Measurements from ENCODE around the gene SRPK2.

Gene SRPK2

GRCh38 chr7:105087981-105088380 lies 300.7 kb downstream of the SRPK2 start:
- TF ChIP-seq TAF1 (IDR thresholded peaks at IDR 0.05; ENCODE audit: borderline replicate concordance, low read depth, low read length) (no peak), POLR2A (IDR thresholded peaks at IDR 0.05; ENCODE audit: low read depth, low read length) (no peak), POLR2AphosphoS5 (IDR thresholded peaks at IDR 0.05; ENCODE audit: low read depth, low read length) (no peak)
- FAIRE-seq, result no peak
- no peak for DNase-seq (ENCODE audit: insufficient read length)

GRCh38 chr7:105086850-105087249 lies 301.9 kb downstream of the SRPK2 start:
- FAIRE-seq, result no peak
- TF ChIP-seq TAF1 (IDR thresholded peaks at IDR 0.05; ENCODE audit: borderline replicate concordance, low read depth, low read length) (no peak), POLR2AphosphoS5 (IDR thresholded peaks at IDR 0.05; ENCODE audit: low read depth, low read length) (no peak), POLR2A (IDR thresholded peaks at IDR 0.05; ENCODE audit: low read depth, low read length) (no peak)
- no peak for DNase-seq (ENCODE audit: insufficient read length)

GRCh38 chr7:105084581-105084980 lies 304.1 kb downstream of the SRPK2 start:
- DNase-seq (ENCODE audit: insufficient read length) (no peak), FAIRE-seq (no peak)
- TF ChIP-seq TAF1 (IDR thresholded peaks at IDR 0.05; ENCODE audit: borderline replicate concordance, low read depth, low read length) (no peak), POLR2AphosphoS5 (IDR thresholded peaks at IDR 0.05; ENCODE audit: low read depth, low read length) (no peak), POLR2A (IDR thresholded peaks at IDR 0.05; ENCODE audit: low read depth, low read length) (no peak)

- FAIRE-seq (no peak), DNase-seq (ENCODE audit: insufficient read length) (no peak)
- TF ChIP-seq POLR2A (IDR thresholded peaks at IDR 0.05; ENCODE audit: low read depth, low read length) (no peak), POLR2AphosphoS5 (IDR thresholded peaks at IDR 0.05; ENCODE audit: low read depth, low read length) (no peak), TAF1 (IDR thresholded peaks at IDR 0.05; ENCODE audit: borderline replicate concordance, low read depth, low read length) (no peak)
These were observed 309.4 kb downstream of the SRPK2 start for GRCh38 chr7:105079348-105079747.

- DNase-seq (ENCODE audit: insufficient read length), result no peak
- TF ChIP-seq TAF1 (IDR thresholded peaks at IDR 0.05; ENCODE audit: borderline replicate concordance, low read depth, low read length) (no peak), POLR2AphosphoS5 (IDR thresholded peaks at IDR 0.05; ENCODE audit: low read depth, low read length) (no peak), POLR2A (IDR thresholded peaks at IDR 0.05; ENCODE audit: low read depth, low read length) (no peak)
- no peak for FAIRE-seq
These were observed 315.6 kb downstream of the SRPK2 start for GRCh38 chr7:105073143-105073542.

GRCh38 chr7:105068886-105069285 lies 319.8 kb downstream of the SRPK2 start:
- DNase-seq (ENCODE audit: insufficient read length) (no peak), FAIRE-seq (no peak)
- TF ChIP-seq POLR2A (IDR thresholded peaks at IDR 0.05; ENCODE audit: low read depth, low read length) (no peak), POLR2AphosphoS5 (IDR thresholded peaks at IDR 0.05; ENCODE audit: low read depth, low read length) (no peak), TAF1 (IDR thresholded peaks at IDR 0.05; ENCODE audit: borderline replicate concordance, low read depth, low read length) (no peak)

GRCh38 chr7:105067691-105068090 lies 321.0 kb downstream of the SRPK2 start:
- TF ChIP-seq POLR2A (IDR thresholded peaks at IDR 0.05; ENCODE audit: low read depth, low read length) (no peak), TAF1 (IDR thresholded peaks at IDR 0.05; ENCODE audit: borderline replicate concordance, low read depth, low read length) (no peak)
- DNase-seq (ENCODE audit: insufficient read length), result no peak
- no peak for FAIRE-seq

All from GM12892 (cell line).